Trophoblast cell (in vitro differentiated cells and primary cell): ENCODE data around the gene ACIN1.

Source experiments
- DNase-seq, 2 donors: peaks; one replicate each; pipeline ENCODE4 v3.0.0-alpha.2; 2016
- H2AFZ ChIP-seq: 2 replicates; pipeline ENCODE4 v1.6.1; 2013; ENCODE audit warnings: low read length, moderate library complexity, mild to moderate bottlenecking; ENCODE audit not compliant: insufficient read depth, poor library complexity
- H2AK5ac ChIP-seq: 2 replicates; pipeline ENCODE4 v1.6.1; 2013; ENCODE audit warnings: mild to moderate bottlenecking, low read length
- H2BK120ac ChIP-seq: 2 replicates; pipeline ENCODE4 v1.6.1; 2013; ENCODE audit warnings: low read length, mild to moderate bottlenecking, moderate library complexity; ENCODE audit not compliant: insufficient read depth, poor library complexity
- H2BK12ac ChIP-seq: 2 replicates; pipeline ENCODE4 v1.6.1; 2013; ENCODE audit warnings: mild to moderate bottlenecking, low read length, moderate library complexity
- H2BK5ac ChIP-seq: 2 replicates; pipeline ENCODE4 v1.6.1; 2013; ENCODE audit warnings: low read length, low read depth, moderate library complexity, mild to moderate bottlenecking; ENCODE audit not compliant: poor library complexity
- H3K14ac ChIP-seq: 2 replicates; pipeline ENCODE4 v1.6.1; 2013; ENCODE audit warnings: mild to moderate bottlenecking, low read length
- H3K18ac ChIP-seq: 2 replicates; pipeline ENCODE4 v1.6.1; 2013; ENCODE audit warnings: mild to moderate bottlenecking, low read length
- H3K23ac ChIP-seq: 2 replicates; pipeline ENCODE4 v1.6.1; 2013; ENCODE audit warnings: low read length
- H3K27ac ChIP-seq: 2 replicates; pipeline ENCODE4 v1.5.1; 2013; ENCODE audit warnings: low read depth, mild to moderate bottlenecking, inconsistent platforms, low read length, moderate library complexity
- H3K27me3 ChIP-seq: 2 replicates; pipeline ENCODE4 v1.6.1; 2013; ENCODE audit warnings: inconsistent platforms, mild to moderate bottlenecking, low read length, moderate library complexity; ENCODE audit not compliant: insufficient read depth
- H3K36me3 ChIP-seq, 2 experiments: 1 replicate in 1 of 2; 2 replicates in 1 of 2; pipeline ENCODE4 v1.6.1; 2013; ENCODE audit warnings: low read length in 2 of 2, mild to moderate bottlenecking in 2 of 2, moderate library complexity in 1 of 2; ENCODE audit not compliant: insufficient read depth in 2 of 2, control insufficient read depth in 1 of 2
- H3K4ac ChIP-seq: 2 replicates; pipeline ENCODE4 v1.6.1; 2013; ENCODE audit warnings: low read depth, mild to moderate bottlenecking, low read length, moderate library complexity
- H3K4me1 ChIP-seq, 2 experiments: 1 replicate in 1 of 2; 2 replicates in 1 of 2; pipeline ENCODE4 v1.6.1; 2013; ENCODE audit warnings: low read length in 2 of 2, mild to moderate bottlenecking in 2 of 2, moderate library complexity in 1 of 2; ENCODE audit not compliant: insufficient read depth in 2 of 2, control insufficient read depth in 1 of 2
- H3K4me2 ChIP-seq: 2 replicates; pipeline ENCODE4 v1.6.1; 2013; ENCODE audit warnings: inconsistent platforms, mild to moderate bottlenecking, low read length, moderate library complexity
- H3K4me3 ChIP-seq: 2 replicates; pipeline ENCODE4 v1.5.1; 2013; ENCODE audit warnings: mild to moderate bottlenecking, low read depth, low read length, inconsistent platforms
- H3K79me1 ChIP-seq: one replicate; pipeline ENCODE4 v1.6.1; 2013; ENCODE audit warnings: low read length
- H3K79me2 ChIP-seq: 2 replicates; pipeline ENCODE4 v1.6.1; 2013; ENCODE audit warnings: low read length, mild to moderate bottlenecking; ENCODE audit not compliant: control insufficient read depth, insufficient read depth, poor library complexity
- H3K9ac ChIP-seq: 2 replicates; pipeline ENCODE4 v1.6.1; 2013; ENCODE audit warnings: mild to moderate bottlenecking, low read length
- H3K9me3 ChIP-seq: 2 replicates; pipeline ENCODE4 v1.6.1; 2013; ENCODE audit warnings: low read depth, mild to moderate bottlenecking, control low read depth, inconsistent platforms, low read length; ENCODE audit not compliant: insufficient read depth
- H4K12ac ChIP-seq: 2 replicates; pipeline ENCODE4 v1.6.1; 2013; ENCODE audit warnings: low read depth, mild to moderate bottlenecking, low read length, moderate library complexity
- H4K8ac ChIP-seq: 2 replicates; pipeline ENCODE4 v1.6.1; 2013; ENCODE audit warnings: low read depth, mild to moderate bottlenecking, low read length, moderate library complexity
- H4K91ac ChIP-seq: one replicate; pipeline ENCODE4 v1.6.1; 2013; ENCODE audit warnings: low read depth, mild to moderate bottlenecking, low read length, moderate library complexity
- WGBS: extraction: QIAGEN DNeasy Blood & Tissue Kit; methylation state at CpG from one replicate; pipeline ENCODE4 v1.1.7; 2013; ENCODE audit warnings: missing lambda C conversion rate; ENCODE audit not compliant: insufficient read length, insufficient coverage; ENCODE audit errors: extremely low coverage; 5-methylcytosine and 5-hydroxymethylcytosine counted together

ACIN1 gene

GRCh38 chr14:23021889-23022442 lies 73.0 kb downstream of the ACIN1 start:
- Histone ChIP-seq H3K79me2 (no peaks in the 10 kb centered on the region), H3K23ac (no peak overlapping the region), H3K27me3 (no peaks in the 10 kb centered on the region), H3K4me2 (no peak overlapping the region), H3K14ac (no peak overlapping the region), H3K36me3 (peaks cover 14 to 18% of the 10 kb centered on the region in 2 experiments), H3K9ac (no peak overlapping the region), H2BK12ac (no peak overlapping the region), H2BK120ac (no peak overlapping the region), H3K4me3 (no peak overlapping the region), H3K18ac (no peak overlapping the region), H2BK5ac (no peak overlapping the region), H2AK5ac (no peak overlapping the region), H4K8ac (no peak overlapping the region), H4K91ac (no peak overlapping the region), H4K12ac (no peak overlapping the region), H3K79me1 (no peaks in the 10 kb centered on the region), H3K9me3 (no peaks in the 10 kb centered on the region), H2AFZ (no peak overlapping the region), H3K4me1 (no peaks in the 10 kb centered on the region), H3K27ac (no peak overlapping the region), H3K4ac (no peak overlapping the region)
- DNase-seq: no peak
- no CpG with 5 or more reads among the region's 7 CpGs for WGBS

GRCh38 chr14:23021434-23021833 lies 73.5 kb downstream of the ACIN1 start:
- Histone ChIP-seq H3K9me3 (no peaks in the 10 kb centered on the region), H4K8ac (no peak overlapping the region), H3K23ac (no peak overlapping the region), H2BK12ac (no peak overlapping the region), H3K4ac (no peak overlapping the region), H3K4me1 (no peaks in the 10 kb centered on the region), H3K79me2 (no peaks in the 10 kb centered on the region), H3K18ac (no peak overlapping the region), H2BK120ac (no peak overlapping the region), H3K9ac (no peak overlapping the region), H3K27me3 (no peaks in the 10 kb centered on the region), H4K12ac (no peak overlapping the region), H2AFZ (no peak overlapping the region), H3K14ac (no peak overlapping the region), H4K91ac (no peak overlapping the region), H2AK5ac (no peak overlapping the region), H3K79me1 (no peaks in the 10 kb centered on the region), H2BK5ac (no peak overlapping the region), H3K27ac (no peak overlapping the region), H3K4me2 (no peak overlapping the region), H3K4me3 (no peak overlapping the region), H3K36me3 (peaks cover 11 to 17% of the 10 kb centered on the region in 2 experiments)
- no CpG with 5 or more reads among the region's 9 CpGs for WGBS
- DNase-seq: no peak

GRCh38 chr14:23020143-23021128 lies 74.5 kb downstream of the ACIN1 start:
- Histone ChIP-seq H3K23ac (no peak overlapping the region), H2BK120ac (no peak overlapping the region), H3K36me3 (peaks cover 4 to 7% of the 10 kb centered on the region in 2 experiments), H2BK5ac (no peak overlapping the region), H3K4ac (no peak overlapping the region), H3K27ac (no peak overlapping the region), H4K12ac (no peak overlapping the region), H4K8ac (no peak overlapping the region), H3K79me2 (no peaks in the 10 kb centered on the region), H3K4me2 (no peak overlapping the region), H2BK12ac (no peak overlapping the region), H2AK5ac (no peak overlapping the region), H2AFZ (no peak overlapping the region), H3K79me1 (no peaks in the 10 kb centered on the region), H4K91ac (no peak overlapping the region), H3K4me3 (no peak overlapping the region), H3K14ac (no peak overlapping the region), H3K18ac (no peak overlapping the region), H3K9me3 (no peaks in the 10 kb centered on the region), H3K9ac (no peak overlapping the region), H3K4me1 (no peaks in the 10 kb centered on the region), H3K27me3 (no peaks in the 10 kb centered on the region)
- no CpG with 5 or more reads among the region's 7 CpGs for WGBS
- no peak for DNase-seq

- H2BK5ac ChIP-seq: no peak overlapping the region
- no peak overlapping the region for H3K27ac ChIP-seq
- H3K27me3 ChIP-seq: no peaks in the 10 kb centered on the region
- no peaks in the 10 kb centered on the region for H3K4me1 ChIP-seq
- H3K36me3 ChIP-seq: no peaks in the 10 kb centered on the region
- DNase-seq: no peak
- no peak overlapping the region for H4K91ac ChIP-seq
- H3K14ac ChIP-seq: no peak overlapping the region
- no peak overlapping the region for H3K4me2 ChIP-seq
- H3K4me3 ChIP-seq: no peak overlapping the region
- H2AFZ ChIP-seq: no peak overlapping the region
- no peaks in the 10 kb centered on the region for H3K9me3 ChIP-seq
- H2AK5ac ChIP-seq: no peak overlapping the region
- no peaks in the 10 kb centered on the region for H3K79me2 ChIP-seq
- no peak overlapping the region for H3K9ac ChIP-seq
- H3K18ac ChIP-seq: no peak overlapping the region
- no peak overlapping the region for H3K4ac ChIP-seq
- H4K12ac ChIP-seq: no peak overlapping the region
- no peak overlapping the region for H4K8ac ChIP-seq
- H3K23ac ChIP-seq: no peak overlapping the region
- H2BK12ac ChIP-seq: no peak overlapping the region
- no peaks in the 10 kb centered on the region for H3K79me1 ChIP-seq
- no peak overlapping the region for H2BK120ac ChIP-seq
Measured at GRCh38 chr14:23018107-23018506, 76.8 kb downstream of the ACIN1 start.
